Measurements from ENCODE around the gene ABCB10. TPM values are rescaled to one million over a fixed set of nuclear protein-coding genes. Genes with fewer than 3 reads are reported as not detected.

ABCB10 gene
- total and polyA plus RNA-seq, 2 experiments from 2014 or later, result 4.7 to 9.7 TPM

DNA sequence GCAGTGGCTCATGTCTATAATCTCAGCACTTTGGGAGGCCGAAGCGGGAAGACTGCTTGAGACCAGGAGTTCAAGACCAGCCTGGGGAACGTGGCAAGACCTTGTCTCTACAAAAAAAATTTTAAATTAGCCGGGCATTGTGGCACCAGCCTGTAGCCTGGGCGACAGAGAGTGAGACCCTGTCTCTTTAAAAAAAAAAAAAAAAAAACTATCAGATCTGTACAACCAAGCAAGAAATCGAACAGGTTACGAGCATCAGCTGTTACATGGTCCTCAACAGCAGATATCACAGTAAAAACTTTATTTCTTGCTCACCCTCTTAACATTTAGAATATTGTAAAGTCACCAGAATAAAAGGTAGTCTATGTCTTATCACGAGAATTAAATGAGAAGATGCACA is 51.9 kb downstream of the ABCB10 start:
- ATAC-seq, result no peak
- no peak overlapping the region for H2AFZ ChIP-seq

More for the DNA sequence above, 51.9 kb downstream of the ABCB10 start:
- Mint-ChIP-seq H3K4me1 (peaks cover 13% of the 10 kb centered on the region; the same call in 2 of the 3 replicates), H3K36me3 (ENCODE audit: low read depth) (peaks cover 9% of the 10 kb centered on the region; the same call in 2 of the 3 replicates), H3K27me3 (ENCODE audit: insufficient read depth, low read depth, poor library complexity) (peaks cover 3% of the 10 kb centered on the region), H3K27ac (no peak overlapping the region), H3K9me3 (no peaks in the 10 kb centered on the region), H3K4me3 (peak overlapping the region; percentile 96)
- no peak overlapping the region for H3K27ac ChIP-seq (ENCODE audit: low read depth)
- H3K79me2 ChIP-seq (replicated peaks; ENCODE audit: insufficient read depth), result peaks cover 35% of the 10 kb centered on the region
- H3K27me3 ChIP-seq (ENCODE audit: insufficient read depth), result no peaks in the 10 kb centered on the region
- peak overlapping the region; percentile 86 for H3K4me3 ChIP-seq
- H3K36me3 ChIP-seq (ENCODE audit: insufficient read depth), result no peaks in the 10 kb centered on the region
- TF ChIP-seq EZH2 (IDR thresholded peaks at IDR 0.05; ENCODE audit: low read depth, unreplicated experiment) (no peak), ZNF331 (CRISPR knock-in tag; IDR thresholded peaks at IDR 0.05; ENCODE audit: low read depth) (no peak), JUNB (IDR thresholded peaks at IDR 0.05; ENCODE audit: unreplicated experiment) (no peak), POLR2AphosphoS5 (IDR thresholded peaks at IDR 0.05; ENCODE audit: low read depth) (no peak), NANOG (IDR thresholded peaks at IDR 0.05; ENCODE audit: borderline replicate concordance) (no peak), ZNF114 (CRISPR knock-in tag; IDR thresholded peaks at IDR 0.05) (no peak), EZH2phosphoT487 (IDR thresholded peaks at IDR 0.05; ENCODE audit: unreplicated experiment) (no peak), STAT1 (IDR thresholded peaks at IDR 0.05; ENCODE audit: unreplicated experiment) (no peak), CREB1 (CRISPR knock-in tag; IDR thresholded peaks at IDR 0.05; ENCODE audit: low read depth) (no peak)
- TF ChIP-seq, protein P1, sequence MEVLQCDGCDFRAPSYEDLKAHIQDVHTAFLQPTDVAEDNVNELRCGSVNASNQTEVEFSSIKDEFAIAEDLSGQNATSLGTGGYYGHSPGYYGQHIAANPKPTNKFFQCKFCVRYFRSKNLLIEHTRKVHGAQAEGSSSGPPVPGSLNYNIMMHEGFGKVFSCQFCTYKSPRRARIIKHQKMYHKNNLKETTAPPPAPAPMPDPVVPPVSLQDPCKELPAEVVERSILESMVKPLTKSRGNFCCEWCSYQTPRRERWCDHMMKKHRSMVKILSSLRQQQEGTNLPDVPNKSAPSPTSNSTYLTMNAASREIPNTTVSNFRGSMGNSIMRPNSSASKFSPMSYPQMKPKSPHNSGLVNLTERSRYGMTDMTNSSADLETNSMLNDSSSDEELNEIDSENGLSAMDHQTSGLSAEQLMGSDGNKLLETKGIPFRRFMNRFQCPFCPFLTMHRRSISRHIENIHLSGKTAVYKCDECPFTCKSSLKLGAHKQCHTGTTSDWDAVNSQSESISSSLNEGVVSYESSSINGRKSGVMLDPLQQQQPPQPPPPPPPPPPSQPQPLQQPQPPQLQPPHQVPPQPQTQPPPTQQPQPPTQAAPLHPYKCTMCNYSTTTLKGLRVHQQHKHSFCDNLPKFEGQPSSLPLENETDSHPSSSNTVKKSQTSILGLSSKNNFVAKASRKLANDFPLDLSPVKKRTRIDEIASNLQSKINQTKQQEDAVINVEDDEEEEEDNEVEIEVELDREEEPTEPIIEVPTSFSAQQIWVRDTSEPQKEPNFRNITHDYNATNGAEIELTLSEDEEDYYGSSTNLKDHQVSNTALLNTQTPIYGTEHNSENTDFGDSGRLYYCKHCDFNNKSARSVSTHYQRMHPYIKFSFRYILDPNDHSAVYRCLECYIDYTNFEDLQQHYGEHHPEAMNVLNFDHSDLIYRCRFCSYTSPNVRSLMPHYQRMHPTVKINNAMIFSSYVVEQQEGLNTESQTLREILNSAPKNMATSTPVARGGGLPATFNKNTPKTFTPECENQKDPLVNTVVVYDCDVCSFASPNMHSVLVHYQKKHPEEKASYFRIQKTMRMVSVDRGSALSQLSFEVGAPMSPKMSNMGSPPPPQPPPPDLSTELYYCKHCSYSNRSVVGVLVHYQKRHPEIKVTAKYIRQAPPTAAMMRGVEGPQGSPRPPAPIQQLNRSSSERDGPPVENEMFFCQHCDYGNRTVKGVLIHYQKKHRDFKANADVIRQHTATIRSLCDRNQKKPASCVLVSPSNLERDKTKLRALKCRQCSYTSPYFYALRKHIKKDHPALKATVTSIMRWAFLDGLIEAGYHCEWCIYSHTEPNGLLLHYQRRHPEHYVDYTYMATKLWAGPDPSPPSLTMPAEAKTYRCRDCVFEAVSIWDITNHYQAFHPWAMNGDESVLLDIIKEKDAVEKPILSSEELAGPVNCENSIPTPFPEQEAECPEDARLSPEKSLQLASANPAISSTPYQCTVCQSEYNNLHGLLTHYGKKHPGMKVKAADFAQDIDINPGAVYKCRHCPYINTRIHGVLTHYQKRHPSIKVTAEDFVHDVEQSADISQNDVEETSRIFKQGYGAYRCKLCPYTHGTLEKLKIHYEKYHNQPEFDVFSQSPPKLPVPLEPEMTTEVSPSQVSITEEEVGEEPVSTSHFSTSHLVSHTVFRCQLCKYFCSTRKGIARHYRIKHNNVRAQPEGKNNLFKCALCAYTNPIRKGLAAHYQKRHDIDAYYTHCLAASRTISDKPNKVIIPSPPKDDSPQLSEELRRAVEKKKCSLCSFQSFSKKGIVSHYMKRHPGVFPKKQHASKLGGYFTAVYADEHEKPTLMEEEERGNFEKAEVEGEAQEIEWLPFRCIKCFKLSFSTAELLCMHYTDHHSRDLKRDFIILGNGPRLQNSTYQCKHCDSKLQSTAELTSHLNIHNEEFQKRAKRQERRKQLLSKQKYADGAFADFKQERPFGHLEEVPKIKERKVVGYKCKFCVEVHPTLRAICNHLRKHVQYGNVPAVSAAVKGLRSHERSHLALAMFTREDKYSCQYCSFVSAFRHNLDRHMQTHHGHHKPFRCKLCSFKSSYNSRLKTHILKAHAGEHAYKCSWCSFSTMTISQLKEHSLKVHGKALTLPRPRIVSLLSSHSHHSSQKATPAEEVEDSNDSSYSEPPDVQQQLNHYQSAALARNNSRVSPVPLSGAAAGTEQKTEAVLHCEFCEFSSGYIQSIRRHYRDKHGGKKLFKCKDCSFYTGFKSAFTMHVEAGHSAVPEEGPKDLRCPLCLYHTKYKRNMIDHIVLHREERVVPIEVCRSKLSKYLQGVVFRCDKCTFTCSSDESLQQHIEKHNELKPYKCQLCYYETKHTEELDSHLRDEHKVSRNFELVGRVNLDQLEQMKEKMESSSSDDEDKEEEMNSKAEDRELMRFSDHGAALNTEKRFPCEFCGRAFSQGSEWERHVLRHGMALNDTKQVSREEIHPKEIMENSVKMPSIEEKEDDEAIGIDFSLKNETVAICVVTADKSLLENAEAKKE (CRISPR knock-in tag; IDR thresholded peaks at IDR 0.05), result no peak
- TF ChIP-seq, protein P2, sequence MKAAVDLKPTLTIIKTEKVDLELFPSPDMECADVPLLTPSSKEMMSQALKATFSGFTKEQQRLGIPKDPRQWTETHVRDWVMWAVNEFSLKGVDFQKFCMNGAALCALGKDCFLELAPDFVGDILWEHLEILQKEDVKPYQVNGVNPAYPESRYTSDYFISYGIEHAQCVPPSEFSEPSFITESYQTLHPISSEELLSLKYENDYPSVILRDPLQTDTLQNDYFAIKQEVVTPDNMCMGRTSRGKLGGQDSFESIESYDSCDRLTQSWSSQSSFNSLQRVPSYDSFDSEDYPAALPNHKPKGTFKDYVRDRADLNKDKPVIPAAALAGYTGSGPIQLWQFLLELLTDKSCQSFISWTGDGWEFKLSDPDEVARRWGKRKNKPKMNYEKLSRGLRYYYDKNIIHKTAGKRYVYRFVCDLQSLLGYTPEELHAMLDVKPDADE (IDR thresholded peaks at IDR 0.05), result no peak
- H3F3A ChIP-seq (replicated peaks; ENCODE audit: low read depth), result no peaks in the 10 kb centered on the region; the same call in 1 of the 2 replicates
- H4K20me1 ChIP-seq (replicated peaks; ENCODE audit: insufficient read depth), result 0 out of 2 replicates have a peak, but pooled peaks cover 3% of the 10 kb centered on the region
- peaks cover 9% of the 10 kb centered on the region; the same call in 1 of the 2 replicates for H3K4me1 ChIP-seq (ENCODE audit: insufficient read depth)
- no peaks in the 10 kb centered on the region for H3K9me2 ChIP-seq (ENCODE audit: insufficient read depth)
- DNase-seq (ENCODE audit: low spot score), result no peak
- peak overlapping the region; percentile 91 for H3K4me2 ChIP-seq

Data from GM23338 (cell line).